ENCODE results near the gene VPS37B. TPM values are rescaled to one million over a fixed set of nuclear protein-coding genes. Genes with fewer than 3 reads are reported as not detected.

The VPS37B gene
- total and polyA plus RNA-seq, 2 of the 8 experiments (the other 6 are each of a cell fraction or from before 2014, with no cell fraction given): 11.9 to 15.7 TPM

GRCh38 chr12:122860040-122860853 lies 35.7 kb downstream of the VPS37B start (continued):
- TF ChIP-seq ATF3 (IDR thresholded peaks at IDR 0.05; ENCODE audit: insufficient read depth, low read depth, low read length) (0 out of 2 replicates have a peak, but pooled peaks have one; percentile 21), CTCF (IDR thresholded peaks at IDR 0.05; ENCODE audit: control extremely low read depth in 1 of 3, insufficient read depth in 1 of 3, low read depth in 1 of 3, low read length in 3 of 3) (peak in 2 of 3 experiments; percentile 92 to 95; a peak in 3 of 4 replicates)

All from H1 (cell line).